Measurements from ENCODE around the gene NOC4L. TPM values are rescaled to one million over a fixed set of nuclear protein-coding genes. Genes with fewer than 3 reads are reported as not detected.
"Not testable (repeated sequence)": the region's sequence is repeated elsewhere in the genome, so short reads cannot be mapped to it uniquely, and the experiment has no call there.

The NOC4L gene
- total RNA-seq, 2 experiments from 2014 or later: 29.3 to 29.4 TPM

- H3K27ac Mint-ChIP-seq: no peak overlapping the region
- no peaks in the 10 kb centered on the region for H3K27me3 Mint-ChIP-seq
- H3K36me3 Mint-ChIP-seq: peaks cover 6% of the 10 kb centered on the region
- H3K9me3 Mint-ChIP-seq: no peaks in the 10 kb centered on the region
- H3K4me3 Mint-ChIP-seq: peak overlapping the region; percentile 91
- POLR2A ChIA-PET: interaction anchor here (1.6 kb wide), 1 partner anchor 48 kb away, joined by 4 read pairs; no protein-coding TSS in a partner anchor
- DNase-seq: no peak
- H3K4me1 Mint-ChIP-seq: peaks cover 19% of the 10 kb centered on the region
- no peak for ATAC-seq (ENCODE audit: low read depth)
Observed at GRCh38 chr12:132141976-132142678, 2.1 kb upstream of the NOC4L start.

GRCh38 chr12:132142679-132143335 is 1.4 kb upstream of the NOC4L start:
- Mint-ChIP-seq H3K27ac (peak overlapping the region; percentile 88), H3K4me3 (peak overlapping the region; percentile 91), H3K36me3 (peaks cover 6% of the 10 kb centered on the region), H3K27me3 (no peaks in the 10 kb centered on the region), H3K4me1 (peaks cover 19% of the 10 kb centered on the region), H3K9me3 (no peaks in the 10 kb centered on the region)
- no peak for ATAC-seq (ENCODE audit: low read depth)
- POLR2A ChIA-PET: interaction anchor here (0.5 to 1.6 kb wide), 3 partner anchors 10 to 70 kb away, joined by 3 to 4 read pairs (median 3); no protein-coding TSS in a partner anchor
- no peak for DNase-seq

GRCh38 chr12:132143336-132144071 is 753 bp upstream of the NOC4L start:
- Mint-ChIP-seq H3K4me3 (peak overlapping the region; percentile 91), H3K27ac (peak overlapping the region; percentile 88), H3K4me1 (peaks cover 19% of the 10 kb centered on the region), H3K27me3 (no peaks in the 10 kb centered on the region), H3K36me3 (peaks cover 6% of the 10 kb centered on the region), H3K9me3 (no peaks in the 10 kb centered on the region)
- no peak for DNase-seq
- POLR2A ChIA-PET: interaction anchor here (0.5 to 1.6 kb wide), 3 partner anchors 10 to 71 kb away, joined by 3 to 4 read pairs (median 3); no protein-coding TSS in a partner anchor
- peak; percentile 41 for ATAC-seq (ENCODE audit: low read depth)

GRCh38 chr12:132144810-132145168 is 532 bp downstream of the NOC4L start:
- no peak for ATAC-seq (ENCODE audit: low read depth)
- H3K9me3 Mint-ChIP-seq: no peaks in the 10 kb centered on the region
- peak overlapping the region; percentile 94 for H3K4me3 Mint-ChIP-seq
- peaks cover 19% of the 10 kb centered on the region for H3K4me1 Mint-ChIP-seq
- POLR2A ChIA-PET: interaction anchor here (0.8 to 1.3 kb wide), 3 partner anchors 9 to 269 kb away, joined by 3 to 5 read pairs (median 3); no protein-coding TSS in a partner anchor
- H3K27me3 Mint-ChIP-seq: no peaks in the 10 kb centered on the region
- no peak for DNase-seq
- peak overlapping the region; percentile 97 for H3K27ac Mint-ChIP-seq
- H3K36me3 Mint-ChIP-seq: peaks cover 6% of the 10 kb centered on the region

GRCh38 chr12:132145334-132145733 is 1.1 kb downstream of the NOC4L start:
- no peak for DNase-seq
- POLR2A ChIA-PET: interaction anchor here (0.8 to 1.3 kb wide), 4 partner anchors 8 to 269 kb away, joined by 3 to 5 read pairs (median 3); no protein-coding TSS in a partner anchor
- Mint-ChIP-seq H3K27me3 (no peaks in the 10 kb centered on the region), H3K36me3 (peaks cover 5% of the 10 kb centered on the region), H3K27ac (peak overlapping the region; percentile 97), H3K9me3 (no peaks in the 10 kb centered on the region), H3K4me1 (peaks cover 19% of the 10 kb centered on the region), H3K4me3 (peak overlapping the region; percentile 94)
- ATAC-seq (ENCODE audit: low read depth): no peak

- Mint-ChIP-seq H3K4me1 (peaks cover 19% of the 10 kb centered on the region), H3K27me3 (no peaks in the 10 kb centered on the region), H3K4me3 (peak overlapping the region; percentile 94), H3K27ac (peak overlapping the region; percentile 74), H3K9me3 (no peaks in the 10 kb centered on the region), H3K36me3 (peaks cover 4% of the 10 kb centered on the region)
- POLR2A ChIA-PET: interaction anchor here (1.1 kb wide), 1 partner anchor 16 kb away, joined by 3 read pairs; no protein-coding TSS in a partner anchor
- ATAC-seq (ENCODE audit: low read depth): no peak
- DNase-seq: no peak
Observed at GRCh38 chr12:132146098-132146497, 1.8 kb downstream of the NOC4L start.

- Mint-ChIP-seq H3K27ac (no peak overlapping the region), H3K27me3 (no peaks in the 10 kb centered on the region), H3K4me3 (no peak overlapping the region), H3K4me1 (peaks cover 19% of the 10 kb centered on the region), H3K9me3 (no peaks in the 10 kb centered on the region), H3K36me3 (peaks cover 4% of the 10 kb centered on the region)
- DNase-seq: peak; percentile 21
- no peak for ATAC-seq (ENCODE audit: low read depth)
- POLR2A ChIA-PET: no interaction called here
Observed at GRCh38 chr12:132146772-132147422, 2.6 kb downstream of the NOC4L start.

- Mint-ChIP-seq H3K27me3 (no peaks in the 10 kb centered on the region), H3K4me1 (peaks cover 19% of the 10 kb centered on the region), H3K4me3 (no peak overlapping the region), H3K27ac (no peak overlapping the region), H3K36me3 (peaks cover 4% of the 10 kb centered on the region), H3K9me3 (no peaks in the 10 kb centered on the region)
- ATAC-seq (ENCODE audit: low read depth) (no peak), DNase-seq (peak; percentile 28)
- POLR2A ChIA-PET: no interaction called here
Observed at GRCh38 chr12:132147423-132148367, 3.4 kb downstream of the NOC4L start.

- peak; percentile 19 for DNase-seq
- Mint-ChIP-seq H3K27me3 (no peaks in the 10 kb centered on the region), H3K4me3 (no peak overlapping the region), H3K27ac (no peak overlapping the region), H3K9me3 (no peaks in the 10 kb centered on the region), H3K4me1 (peaks cover 16% of the 10 kb centered on the region), H3K36me3 (peaks cover 2% of the 10 kb centered on the region)
- no peak for ATAC-seq (ENCODE audit: low read depth)
- POLR2A ChIA-PET: no interaction called here
Observed at GRCh38 chr12:132148368-132149045, 4.2 kb downstream of the NOC4L start.

GRCh38 chr12:132149526-132149925 is 5.3 kb downstream of the NOC4L start:
- H3K27ac Mint-ChIP-seq; DNase-seq; H3K27me3 Mint-ChIP-seq; POLR2A ChIA-PET; ATAC-seq (ENCODE audit: low read depth); H3K36me3 Mint-ChIP-seq; H3K9me3 Mint-ChIP-seq; H3K4me3 Mint-ChIP-seq: not testable (repeated sequence)
- peaks cover 18% of the 10 kb centered on the region for H3K4me1 Mint-ChIP-seq

GRCh38 chr12:132150780-132151144 is 6.5 kb downstream of the NOC4L start:
- H3K4me1 Mint-ChIP-seq: peaks cover 8% of the 10 kb centered on the region
- H3K36me3 Mint-ChIP-seq: peaks cover 2% of the 10 kb centered on the region
- POLR2A ChIA-PET: no interaction called here
- no peaks in the 10 kb centered on the region for H3K27me3 Mint-ChIP-seq
- no peak overlapping the region for H3K4me3 Mint-ChIP-seq
- DNase-seq: peak; percentile 26
- H3K9me3 Mint-ChIP-seq: no peaks in the 10 kb centered on the region
- H3K27ac Mint-ChIP-seq: no peak overlapping the region
- ATAC-seq (ENCODE audit: low read depth): no peak

Measured in activated naive CD8-positive, alpha-beta T cell treated with anti-CD3 and anti-CD28 coated beads, Interleukin-2, amount 10 ng/mL, durations not matched to agents 7 days and 5 days (primary cell).